ENCODE measurements around the gene MRPL14.
A peak's percentile ranks its signal among the peaks of the same experiment; 100 is the strongest.

The MRPL14 gene

GRCh38 chr6:44169154-44169553, 41.9 kb upstream of the MRPL14 start:
- peaks cover 32% of the 10 kb centered on the region for H3K27me3 Mint-ChIP-seq (ENCODE audit: low read depth, poor library complexity)
- H3K4me3 Mint-ChIP-seq = no peak overlapping the region
- TF ChIP-seq, protein P1, sequence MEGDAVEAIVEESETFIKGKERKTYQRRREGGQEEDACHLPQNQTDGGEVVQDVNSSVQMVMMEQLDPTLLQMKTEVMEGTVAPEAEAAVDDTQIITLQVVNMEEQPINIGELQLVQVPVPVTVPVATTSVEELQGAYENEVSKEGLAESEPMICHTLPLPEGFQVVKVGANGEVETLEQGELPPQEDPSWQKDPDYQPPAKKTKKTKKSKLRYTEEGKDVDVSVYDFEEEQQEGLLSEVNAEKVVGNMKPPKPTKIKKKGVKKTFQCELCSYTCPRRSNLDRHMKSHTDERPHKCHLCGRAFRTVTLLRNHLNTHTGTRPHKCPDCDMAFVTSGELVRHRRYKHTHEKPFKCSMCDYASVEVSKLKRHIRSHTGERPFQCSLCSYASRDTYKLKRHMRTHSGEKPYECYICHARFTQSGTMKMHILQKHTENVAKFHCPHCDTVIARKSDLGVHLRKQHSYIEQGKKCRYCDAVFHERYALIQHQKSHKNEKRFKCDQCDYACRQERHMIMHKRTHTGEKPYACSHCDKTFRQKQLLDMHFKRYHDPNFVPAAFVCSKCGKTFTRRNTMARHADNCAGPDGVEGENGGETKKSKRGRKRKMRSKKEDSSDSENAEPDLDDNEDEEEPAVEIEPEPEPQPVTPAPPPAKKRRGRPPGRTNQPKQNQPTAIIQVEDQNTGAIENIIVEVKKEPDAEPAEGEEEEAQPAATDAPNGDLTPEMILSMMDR (IDR thresholded peaks at IDR 0.05) = no peak
- no peak for DNase-seq
- H3K27ac Mint-ChIP-seq = no peak overlapping the region
- peaks cover 35% of the 10 kb centered on the region for H3K4me1 Mint-ChIP-seq
- H3K36me3 Mint-ChIP-seq (ENCODE audit: low read depth) = no peaks in the 10 kb centered on the region
- H3K9me3 Mint-ChIP-seq = no peaks in the 10 kb centered on the region

- no peak for DNase-seq
- TF ChIP-seq, protein P1 (IDR thresholded peaks at IDR 0.05) = no peak
- Mint-ChIP-seq H3K36me3 (ENCODE audit: low read depth) (no peaks in the 10 kb centered on the region), H3K9me3 (no peaks in the 10 kb centered on the region), H3K4me1 (peaks cover 30% of the 10 kb centered on the region), H3K27ac (no peak overlapping the region), H3K27me3 (ENCODE audit: low read depth, poor library complexity) (peaks cover 38% of the 10 kb centered on the region), H3K4me3 (no peak overlapping the region)
These were observed 40.3 kb upstream of the MRPL14 start for GRCh38 chr6:44167567-44167966.

- peaks cover 25% of the 10 kb centered on the region for H3K4me1 Mint-ChIP-seq
- H3K27ac Mint-ChIP-seq = peak overlapping the region; percentile 75
- H3K36me3 Mint-ChIP-seq (ENCODE audit: low read depth) = no peaks in the 10 kb centered on the region
- peak overlapping the region; percentile 21 for H3K4me3 Mint-ChIP-seq
- H3K27me3 Mint-ChIP-seq (ENCODE audit: low read depth, poor library complexity) = peaks cover 40% of the 10 kb centered on the region
- H3K9me3 Mint-ChIP-seq = no peaks in the 10 kb centered on the region
- no peak for DNase-seq
- TF ChIP-seq, protein P1 (IDR thresholded peaks at IDR 0.05) = no peak
These were observed 39.4 kb upstream of the MRPL14 start for GRCh38 chr6:44166591-44167184.

DNA sequence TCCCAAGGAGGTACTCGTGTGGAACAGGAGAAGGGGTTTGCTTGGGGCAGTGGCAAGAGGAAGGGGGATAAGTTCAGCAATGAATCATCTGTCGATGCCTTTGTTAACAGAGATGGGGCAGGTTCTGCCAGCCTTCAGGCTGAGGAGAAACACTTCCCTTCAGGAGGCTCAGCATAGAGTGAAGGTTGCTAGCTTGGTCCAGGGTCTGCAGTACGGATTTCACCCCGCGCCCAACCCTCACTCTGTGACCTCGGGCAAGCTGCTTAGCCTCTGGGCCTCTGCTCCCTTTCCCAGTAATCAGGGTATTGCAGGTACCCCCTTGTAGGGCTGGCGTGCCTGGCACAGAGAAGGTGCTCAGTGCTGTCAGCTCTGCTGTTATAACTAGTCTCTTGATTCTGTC, 38.9 kb upstream of the MRPL14 start:
- H3K27me3 Mint-ChIP-seq (ENCODE audit: low read depth, poor library complexity) = peaks cover 38% of the 10 kb centered on the region
- H3K4me3 Mint-ChIP-seq = peak overlapping the region; percentile 7
- peak overlapping the region; percentile 75 for H3K27ac Mint-ChIP-seq

GRCh38 chr6:44162876-44163625, 35.8 kb upstream of the MRPL14 start:
- H3K4me3 Mint-ChIP-seq = no peak overlapping the region
- no peaks in the 10 kb centered on the region for H3K9me3 Mint-ChIP-seq
- no peaks in the 10 kb centered on the region for H3K36me3 Mint-ChIP-seq (ENCODE audit: low read depth)
- TF ChIP-seq, protein P1 (IDR thresholded peaks at IDR 0.05) = no peak
- no peak for DNase-seq
- H3K27ac Mint-ChIP-seq = no peak overlapping the region
- H3K4me1 Mint-ChIP-seq = peaks cover 25% of the 10 kb centered on the region
- peaks cover 27% of the 10 kb centered on the region for H3K27me3 Mint-ChIP-seq (ENCODE audit: low read depth, poor library complexity)

More for the DNA sequence above, 38.9 kb upstream of the MRPL14 start:
- Mint-ChIP-seq H3K4me1 (peaks cover 25% of the 10 kb centered on the region), H3K9me3 (no peaks in the 10 kb centered on the region), H3K36me3 (ENCODE audit: low read depth) (no peaks in the 10 kb centered on the region)
- TF ChIP-seq, protein P1 (IDR thresholded peaks at IDR 0.05) = no peak
- no peak for DNase-seq

GRCh38 chr6:44161997-44162338, 34.7 kb upstream of the MRPL14 start:
- TF ChIP-seq, protein P1 (IDR thresholded peaks at IDR 0.05) = no peak

More at GRCh38 chr6:44161997-44162338, 34.7 kb upstream of the MRPL14 start:
- Mint-ChIP-seq H3K4me3 (no peak overlapping the region), H3K27ac (no peak overlapping the region), H3K27me3 (ENCODE audit: low read depth, poor library complexity) (peaks cover 27% of the 10 kb centered on the region), H3K9me3 (no peaks in the 10 kb centered on the region), H3K36me3 (ENCODE audit: low read depth) (no peaks in the 10 kb centered on the region), H3K4me1 (peaks cover 25% of the 10 kb centered on the region)
- no peak for DNase-seq
